GM12878 (cell line): ENCODE data around the gene MT1E. TPM values are rescaled to one million over a fixed set of nuclear protein-coding genes. Genes with fewer than 3 reads are reported as not detected.

ENCODE experiments used
- BHLHE40 ChIP-seq, 2 experiments: fragments of 450-650 bp in 1 of 2; IDR thresholded peaks; 2 replicates each; pipeline ENCODE4 v1.6.1; 2011 to 2017; ENCODE audit warnings: low read depth in 2 of 2, borderline replicate concordance in 1 of 2, improper control_type of control experiment in 1 of 2, low read length in 1 of 2, mild to moderate bottlenecking in 1 of 2
- CREB1 ChIP-seq: IDR thresholded peaks from 2 replicates; pipeline ENCODE4 v1.6.1; 2012; ENCODE audit warnings: low read depth, mild to moderate bottlenecking, inconsistent platforms
- CTCF ChIP-seq, 3 experiments: IDR thresholded peaks in 2 of 3; conservative IDR thresholded peaks in 1 of 3; 2 replicates each; pipeline ENCODE4 v1.5.1; 2011; ENCODE audit warnings: low read depth in 3 of 3, low read length in 3 of 3, mild to moderate bottlenecking in 3 of 3, control low read depth in 2 of 3, moderate library complexity in 2 of 3, inconsistent platforms in 1 of 3, mixed read lengths in 1 of 3; ENCODE audit not compliant: control insufficient read depth in 2 of 3, insufficient read depth in 1 of 3; ENCODE audit errors: extremely low read depth in 1 of 3
- E2F8 ChIP-seq: fragments of 450-650 bp; IDR thresholded peaks from 2 replicates; pipeline ENCODE4 v1.6.1; 2018; ENCODE audit warnings: mild to moderate bottlenecking, low read depth, moderate library complexity; ENCODE audit not compliant: partially characterized antibody
- MEF2B ChIP-seq: fragments of 450-650 bp; IDR thresholded peaks from 2 replicates; pipeline ENCODE4 v1.6.1; 2018; ENCODE audit warnings: mild to moderate bottlenecking, moderate library complexity; ENCODE audit not compliant: partially characterized antibody, poor library complexity, severe bottlenecking
- MYB ChIP-seq: fragments of 150-350 bp; IDR thresholded peaks from 2 replicates; pipeline ENCODE4 v1.6.1; 2014; ENCODE audit warnings: mild to moderate bottlenecking, low read depth, low read length, borderline replicate concordance
- PRDM15 ChIP-seq: fragments of 450-650 bp; formaldehyde crosslinking; IDR thresholded peaks from 2 replicates; pipeline ENCODE4 v1.4.0; 2020; ENCODE audit warnings: mild to moderate bottlenecking, moderate library complexity
- ZNF592 ChIP-seq: fragments of 450-650 bp; IDR thresholded peaks from 2 replicates; pipeline ENCODE4 v1.6.1; 2017; ENCODE audit warnings: mild to moderate bottlenecking, moderate library complexity
- polyA plus RNA-seq, 11 experiments: library from polyadenylated mRNA; depleted of rRNA in 4 of 11; unstranded in 6 of 11; stranded (reverse) in 5 of 11; fragments of >200 nt; fragmentation: Nextera tagmentation in 4 of 11; fragmentation: Illumina TruSeq in 1 of 11; extraction: Ambion mirVana in 4 of 11; extraction: Trizol in 1 of 11; gene quantifications; 1 replicate in 1 of 11; 2 replicates in 10 of 11; pipeline versions ENCODE4 v1.2.1 to v1.2.3, GENCODE V29; 2011 to 2016; ENCODE audit warnings: inconsistent platforms in 2 of 11, missing spikeins in 2 of 11, low read depth in 1 of 11
- total RNA-seq, 4 experiments: library from RNA; depleted of rRNA in 3 of 4; stranded (reverse); fragments of >200 nt in 3 of 4; fragmentation: Illumina TruSeq in 1 of 4; extraction: Trizol in 1 of 4; gene quantifications; 2 replicates each; pipeline versions ENCODE4 v1.2.1 to v1.2.3, GENCODE V29; 2013 to 2021

Gene MT1E
- total and polyA plus RNA-seq, 10 of the 15 experiments (the other 5 are each of a cell fraction or from before 2014, with no cell fraction given) = 5.8 to 22.3 (median 16.5) TPM

GRCh38 chr16:56630134-56630533, 4.6 kb downstream of the MT1E start (continued):
- TF ChIP-seq ZNF592 = no peak
- no peak for TF ChIP-seq E2F8
- no peak for TF ChIP-seq PRDM15 (CRISPR knock-in tag)
- TF ChIP-seq BHLHE40 (IDR thresholded peaks at IDR 0.05; ENCODE audit: borderline replicate concordance in 1 of 2, low read depth in 2 of 2, low read length in 1 of 2) = peak; percentile 21 to 53; a peak in 2 of 4 replicates
- peak; percentile 14 for TF ChIP-seq MEF2B
- TF ChIP-seq CTCF (IDR thresholded peaks at IDR 0.05 in 2 of 3, conservative IDR thresholded peaks at IDR 0.05 in 1 of 3; ENCODE audit: control insufficient read depth in 2 of 3, extremely low read depth in 1 of 3, insufficient read depth in 1 of 3, low read depth in 3 of 3, low read length in 3 of 3) = peak; percentile 3 to 34 (median 22); a peak in 3 of 6 replicates
- no peak for TF ChIP-seq MYB
- 0 out of 2 replicates have a peak, but pooled peaks have one; percentile 23 for TF ChIP-seq CREB1
